CD14-positive monocyte (primary cell): Measurements from ENCODE around the gene CCDC197. TPM values are rescaled to one million over a fixed set of nuclear protein-coding genes. Genes with fewer than 3 reads are reported as not detected.
A peak's percentile ranks its signal among the peaks of the same experiment; 100 is the strongest.

Experiments
- DNase-seq, 3 donors: peaks; one replicate each; pipeline ENCODE4 v3.0.0-alpha.2; 2011 to 2022
- H2AFZ ChIP-seq: 2 replicates; pipeline ENCODE4 v1.6.0; 2012; ENCODE audit warnings: mild to moderate bottlenecking, low read depth, low read length, inconsistent platforms; ENCODE audit not compliant: insufficient read depth, poor library complexity, severe bottlenecking
- H3K27ac ChIP-seq, 2 donors: 1 replicate in 1 of 2; 2 replicates in 1 of 2; pipeline ENCODE4 v1.5.1; 2012 to 2013; ENCODE audit warnings: low read length in 2 of 2, control low read depth in 1 of 2, inconsistent platforms in 1 of 2, low read depth in 1 of 2, mild to moderate bottlenecking in 1 of 2
- H3K27me3 ChIP-seq, 2 donors: one replicate each; pipeline versions ENCODE4 v1.6.0 to v1.6.1; 2011 to 2013; ENCODE audit warnings: low read length in 2 of 2; ENCODE audit not compliant: control insufficient read depth in 2 of 2, insufficient read depth in 2 of 2
- H3K36me3 ChIP-seq, 2 donors: replicated peaks in 1 of 2; 1 replicate in 1 of 2; 2 replicates in 1 of 2; pipeline versions ENCODE4 v1.5.1 to v1.6.1; 2012 to 2013; ENCODE audit warnings: low read length in 2 of 2, control low read depth in 1 of 2, inconsistent platforms in 1 of 2, mild to moderate bottlenecking in 1 of 2; ENCODE audit not compliant: insufficient read depth in 2 of 2, control insufficient read depth in 1 of 2
- H3K4me1 ChIP-seq, 2 donors: 1 replicate in 1 of 2; 2 replicates in 1 of 2; pipeline versions ENCODE4 v1.5.1 to v1.6.1; 2012 to 2013; ENCODE audit warnings: low read length in 2 of 2, control low read depth in 1 of 2, inconsistent platforms in 1 of 2, mild to moderate bottlenecking in 1 of 2, moderate library complexity in 1 of 2; ENCODE audit not compliant: insufficient read depth in 2 of 2, control insufficient read depth in 1 of 2
- H3K4me2 ChIP-seq: replicated peaks from 2 replicates; pipeline ENCODE3; 2012; ENCODE audit warnings: low read length, moderate library complexity, mild to moderate bottlenecking; ENCODE audit not compliant: poor library complexity, severe bottlenecking; ENCODE audit errors: extremely low read depth
- H3K4me3 ChIP-seq, 3 experiments: fragments of 200-600 bp in 1 of 3; sonication (generic) in 1 of 3; replicated peaks in 1 of 3; 1 replicate in 2 of 3; 2 replicates in 1 of 3; pipeline ENCODE4 v1.5.1; 2011 to 2013; ENCODE audit warnings: low read length in 3 of 3, mild to moderate bottlenecking in 3 of 3, control low read depth in 2 of 3, low read depth in 2 of 3, inconsistent platforms in 1 of 3, moderate library complexity in 1 of 3
- H3K79me2 ChIP-seq: 2 replicates; pipeline ENCODE4 v1.6.0; 2012; ENCODE audit warnings: mild to moderate bottlenecking, control low read depth, inconsistent platforms, low read length, moderate library complexity; ENCODE audit not compliant: insufficient read depth
- H3K9ac ChIP-seq: 2 replicates; pipeline ENCODE4 v1.6.0; 2017; ENCODE audit warnings: low read length, mild to moderate bottlenecking; ENCODE audit not compliant: insufficient read depth, poor library complexity, severe bottlenecking
- H3K9me3 ChIP-seq, 2 donors: replicated peaks in 1 of 2; 1 replicate in 1 of 2; 2 replicates in 1 of 2; pipeline versions ENCODE4 v1.5.1 to v1.6.1; 2012 to 2013; ENCODE audit warnings: low read length in 2 of 2, control low read depth in 1 of 2; ENCODE audit not compliant: control insufficient read depth in 1 of 2, insufficient read depth in 1 of 2
- H4K20me1 ChIP-seq: 2 replicates; pipeline ENCODE4 v1.6.0; 2012; ENCODE audit warnings: mild to moderate bottlenecking, low read length, control low read depth, moderate library complexity; ENCODE audit not compliant: insufficient read depth
- H3K27ac Mint-ChIP-seq, 7 donors: one replicate each; pipeline ENCODE4 v1.8.0; 2020; ENCODE audit warnings: mild to moderate bottlenecking in 7 of 7, mixed read lengths in 7 of 7, moderate library complexity in 6 of 7, inconsistent platforms in 2 of 7
- H3K27me3 Mint-ChIP-seq, 3 donors: one replicate each; pipeline ENCODE4 v1.8.0; 2021 to 2022; ENCODE audit warnings: low read depth in 3 of 3, mild to moderate bottlenecking in 3 of 3, mixed read lengths in 3 of 3, moderate library complexity in 3 of 3, inconsistent platforms in 1 of 3
- H3K36me3 Mint-ChIP-seq, 2 donors: one replicate each; pipeline ENCODE4 v1.8.0; 2020; ENCODE audit warnings: mixed read lengths in 2 of 2, inconsistent platforms in 1 of 2, mild to moderate bottlenecking in 1 of 2
- H3K4me1 Mint-ChIP-seq: one replicate; pipeline ENCODE4 v1.8.0; 2020; ENCODE audit warnings: mild to moderate bottlenecking, mixed read lengths
- H3K4me3 Mint-ChIP-seq, 2 donors: one replicate each; pipeline ENCODE4 v1.8.0; 2020; ENCODE audit warnings: mild to moderate bottlenecking in 2 of 2, mixed read lengths in 2 of 2, moderate library complexity in 1 of 2
- H3K9me3 Mint-ChIP-seq, 7 donors: one replicate each; pipeline ENCODE4 v1.8.0; 2020 to 2022; ENCODE audit warnings: mixed read lengths in 7 of 7, mild to moderate bottlenecking in 6 of 7, moderate library complexity in 6 of 7, inconsistent platforms in 2 of 7
- CTCF ChIP-seq: fragments of 200-600 bp; IDR thresholded peaks from one replicate; pipeline ENCODE4 v1.8.0; 2022; ENCODE audit warnings: antibody characterized with exemption, mild to moderate bottlenecking
- WGBS: methylation state at CpG from one replicate; pipeline ENCODE4 v1.1.5; 2013; ENCODE audit warnings: missing lambda C conversion rate; ENCODE audit not compliant: insufficient coverage; 5-methylcytosine and 5-hydroxymethylcytosine counted together
- intact Hi-C, 2 donors: fragments of 100-400 bp; cut with micrococcal nuclease; formaldehyde crosslinking; loops; one replicate each; pipeline versions ENCODE4 v1.15.0 to v1.15.1; 2023
- polyA plus RNA-seq, 3 donors: library from polyadenylated mRNA; depleted of rRNA in 1 of 3; unstranded in 2 of 3; stranded (reverse) in 1 of 3; fragments of 300-500 nt in 2 of 3; fragments of >200 nt in 1 of 3; fragmentation: Illumina TruSeq in 2 of 3; gene quantifications; 1 replicate in 2 of 3; 2 replicates in 1 of 3; pipeline ENCODE4 v1.2.3, GENCODE V29; 2012 to 2021

The CCDC197 gene
- polyA plus RNA-seq, 3 donors = not detected

- no peak overlapping the region for H3K4me3 ChIP-seq
- H2AFZ ChIP-seq = no peak overlapping the region
- no peak overlapping the region for H3K27ac ChIP-seq
- peak; percentile 60 to 76 (median 64) for DNase-seq
- no peaks in the 10 kb centered on the region for H3K79me2 ChIP-seq
- H3K36me3 ChIP-seq = no peaks in the 10 kb centered on the region
- H3K9me3 ChIP-seq = peaks cover 0 to 5% of the 10 kb centered on the region in 2 donors
- 37% methylated on average over 12 of the region's 12 CpGs for WGBS
- peaks cover 47% of the 10 kb centered on the region for H3K4me1 Mint-ChIP-seq
- H3K4me2 ChIP-seq = no peak overlapping the region
- peak overlapping the region in 2 of 7 donors; percentile 6 to 10 for H3K27ac Mint-ChIP-seq
- H3K27me3 Mint-ChIP-seq = peaks cover 4 to 5% (median 5%) of the 10 kb centered on the region in 3 donors
- intact Hi-C loops = no loop called here
- no peaks in the 10 kb centered on the region for H3K27me3 ChIP-seq
- peaks cover 0 to 9% (median 6%) of the 10 kb centered on the region in 7 donors for H3K9me3 Mint-ChIP-seq
- no peak for TF ChIP-seq CTCF
- no peak overlapping the region for H3K4me3 Mint-ChIP-seq
- H4K20me1 ChIP-seq = no peaks in the 10 kb centered on the region
- peaks cover 0 to 4% of the 10 kb centered on the region in 2 donors for H3K36me3 Mint-ChIP-seq
- peaks cover 32 to 34% of the 10 kb centered on the region in 2 donors for H3K4me1 ChIP-seq
- H3K9ac ChIP-seq = no peak overlapping the region
These were observed 22.3 kb upstream of the CCDC197 start for GRCh38 chr14:93974833-93975232.

GRCh38 chr14:93975791-93976476, 21.2 kb upstream of the CCDC197 start:
- H3K4me1 Mint-ChIP-seq = peaks cover 36% of the 10 kb centered on the region
- H3K4me3 ChIP-seq = no peak overlapping the region
- no peak for TF ChIP-seq CTCF
- no peaks in the 10 kb centered on the region for H3K27me3 ChIP-seq
- H3K27me3 Mint-ChIP-seq = peaks cover 2 to 6% (median 5%) of the 10 kb centered on the region in 3 donors
- H3K4me2 ChIP-seq = no peak overlapping the region
- peaks cover 0 to 5% of the 10 kb centered on the region in 2 donors for H3K9me3 ChIP-seq
- no peak overlapping the region for H3K27ac ChIP-seq
- no peaks in the 10 kb centered on the region for H3K79me2 ChIP-seq
- no peak overlapping the region for H3K9ac ChIP-seq
- H4K20me1 ChIP-seq = no peaks in the 10 kb centered on the region
- intact Hi-C loops = loop anchor here in 1 of 2 donors (2.0 kb wide), 1 partner anchor 37 kb away; no protein-coding TSS in a partner anchor
- no peak overlapping the region for H3K4me3 Mint-ChIP-seq
- peaks cover 24% of the 10 kb centered on the region in 2 donors for H3K4me1 ChIP-seq
- 74% methylated on average over 8 of the region's 9 CpGs for WGBS
- no peak for DNase-seq
- peak overlapping the region; percentile 32 for H2AFZ ChIP-seq
- H3K27ac Mint-ChIP-seq = peak overlapping the region in 2 of 7 donors; percentile 16 to 31
- H3K36me3 Mint-ChIP-seq = peaks cover 0 to 4% of the 10 kb centered on the region in 2 donors
- H3K9me3 Mint-ChIP-seq = peaks cover 0 to 9% (median 6%) of the 10 kb centered on the region in 7 donors
- no peaks in the 10 kb centered on the region for H3K36me3 ChIP-seq
